Thyroid gland (tissue), 4 donors: ENCODE measurements around the gene IL25.

Experiments used
- CTCF ChIP-seq, 6 experiments: fragments of 200-600 bp in 3 of 6; fragments of 450-650 bp in 3 of 6; sonication (generic) in 3 of 6; IDR thresholded peaks; one replicate each; pipeline ENCODE4 v1.5.1; 2016 to 2019; ENCODE audit warnings: antibody characterized with exemption in 6 of 6, mild to moderate bottlenecking in 2 of 6, inconsistent platforms in 1 of 6, moderate library complexity in 1 of 6
- POLR2A ChIP-seq, 2 donors: fragments of 450-650 bp; IDR thresholded peaks; one replicate each; pipeline ENCODE4 v1.6.1; 2017; ENCODE audit warnings: antibody characterized with exemption in 2 of 2, mild to moderate bottlenecking in 2 of 2, moderate library complexity in 1 of 2

DNA sequence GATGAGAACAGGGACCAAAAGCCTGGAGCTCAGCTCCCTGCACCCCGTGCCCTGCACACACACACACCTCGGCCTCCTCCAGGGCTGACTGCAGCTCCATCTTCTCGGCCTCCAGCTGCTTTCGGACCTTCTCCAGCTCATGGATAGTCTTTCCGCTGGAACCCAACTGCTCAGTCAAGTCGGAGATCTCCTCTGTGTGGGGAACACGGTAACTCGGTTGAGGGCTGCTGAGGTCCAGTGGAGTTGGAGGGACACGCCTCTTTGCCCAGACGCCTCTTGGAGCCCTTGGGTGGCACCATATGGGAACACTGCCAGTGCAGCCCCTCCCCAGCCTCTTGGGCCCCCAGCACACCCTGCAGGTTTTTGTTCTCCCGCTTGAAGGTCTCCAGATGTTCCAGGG, 44.2 kb downstream of the IL25 start:
- TF ChIP-seq CTCF (IDR thresholded peaks at IDR 0.05) (no peak), POLR2A (IDR thresholded peaks at IDR 0.05) (no peak)
